K562 (cell line): ENCODE measurements around the gene TPO. TPM values are rescaled to one million over a fixed set of nuclear protein-coding genes. Genes with fewer than 3 reads are reported as not detected.

Source experiments
- ATAC-seq: fragments of 200-7000 bp; cut with Tn5 transposase; 3 replicates; pipeline ENCODE4 v1.9.1; 2020; ENCODE audit warnings: moderate library complexity
- BruUV-seq: library from RNA; stranded (reverse); fragments of 400-500 nt; replicated peaks from 2 replicates; lab custom pipeline; 2021; lab: Mats Ljungman, UMichigan
- CTCF ChIA-PET: fragments of 300-600 bp; formaldehyde crosslinking; extraction: SDS; loops from one replicate; lab custom pipeline; 2021; ENCODE audit warnings: low intra/inter-chr PET ratio; lab: Yijun Ruan, JAX
- POLR2A ChIA-PET: fragments of 300-600, 350-650 bp; sonication (Branson Sonifier 250); formaldehyde crosslinking; extraction: SDS; loops from one replicate; lab custom pipeline; 2021; ENCODE audit warnings: antibody characterized with exemption, inconsistent platforms; lab: Yijun Ruan, JAX
- DNase-seq, 4 experiments: peaks; one replicate each; pipeline versions ENCODE4 v3.0.0 to v3.0.0-alpha.2; 2011 to 2018; ENCODE audit warnings: low spot score in 3 of 4, mixed read lengths in 3 of 4; ENCODE audit errors: extremely low read depth in 1 of 4
- FAIRE-seq: peaks from 2 replicates; lab custom pipeline; 2011; peaks lifted over from hg19 to GRCh38; lab: Jason Lieb, UNC
- H2AFZ ChIP-seq: 2 replicates; pipeline ENCODE4 v1.6.0; 2011; ENCODE audit warnings: low read depth, low read length, control low read depth, inconsistent platforms
- H3K27ac ChIP-seq: fragments of 200-600 bp; 3 replicates; pipeline ENCODE4 v1.8.0; 2011; ENCODE audit warnings: low read depth, mild to moderate bottlenecking, control low read depth, inconsistent platforms, low read length, moderate library complexity, mixed read lengths; ENCODE audit errors: extremely low read depth
- H3K27me3 ChIP-seq, 2 experiments: fragments of 300-600 bp in 1 of 2; 2 replicates in 1 of 2; 3 replicates in 1 of 2; pipeline versions ENCODE4 v1.6.0 to v1.8.0; 2011; ENCODE audit warnings: inconsistent platforms in 2 of 2, low read length in 2 of 2, mild to moderate bottlenecking in 1 of 2, mixed read lengths in 1 of 2, moderate library complexity in 1 of 2; ENCODE audit not compliant: control insufficient read depth in 2 of 2, insufficient read depth in 2 of 2
- H3K36me3 ChIP-seq: fragments of 300-600 bp; 3 replicates; pipeline ENCODE4 v1.8.0; 2011; ENCODE audit warnings: mild to moderate bottlenecking, low read length, inconsistent platforms; ENCODE audit not compliant: control insufficient read depth, insufficient read depth
- H3K4me1 ChIP-seq, 2 experiments: fragments of 200-600 bp in 1 of 2; replicated peaks in 1 of 2; 2 replicates in 1 of 2; 3 replicates in 1 of 2; pipeline versions ENCODE4 v1.5.1 to v1.8.0; 2011; ENCODE audit warnings: inconsistent platforms in 2 of 2, low read length in 2 of 2, mild to moderate bottlenecking in 1 of 2, mixed read lengths in 1 of 2, moderate library complexity in 1 of 2; ENCODE audit not compliant: control insufficient read depth in 2 of 2, insufficient read depth in 2 of 2
- H3K4me2 ChIP-seq: 2 replicates; pipeline ENCODE4 v1.6.1; 2011; ENCODE audit warnings: low read length, control low read depth, inconsistent platforms, mixed read lengths; ENCODE audit not compliant: insufficient read depth
- H3K4me3 ChIP-seq: fragments of 200-600 bp; sonication (generic), shearing (Covaris generic); 2 replicates; pipeline ENCODE4 v1.5.1; 2016; ENCODE audit warnings: control low read depth, inconsistent platforms
- H3K79me2 ChIP-seq: fragments of 200-600 bp; 3 replicates; pipeline ENCODE4 v1.8.0; 2011; ENCODE audit warnings: low read length, inconsistent platforms; ENCODE audit not compliant: control insufficient read depth, insufficient read depth
- H3K9ac ChIP-seq, 2 experiments: 2 replicates each; pipeline versions ENCODE4 v1.6.0 to v1.6.1; 2011; ENCODE audit warnings: low read depth in 2 of 2, low read length in 2 of 2, control low read depth in 1 of 2, inconsistent platforms in 1 of 2, mild to moderate bottlenecking in 1 of 2, mixed read lengths in 1 of 2; ENCODE audit not compliant: insufficient read depth in 1 of 2
- H3K9me1 ChIP-seq: one replicate; pipeline ENCODE4 v1.6.0; 2011; ENCODE audit warnings: inconsistent platforms, mild to moderate bottlenecking, low read length, moderate library complexity; ENCODE audit not compliant: control insufficient read depth, insufficient read depth
- H3K9me3 ChIP-seq: replicated peaks from 2 replicates; pipeline ENCODE4 v1.5.1; 2011; ENCODE audit warnings: low read depth, low read length, inconsistent platforms; ENCODE audit not compliant: control insufficient read depth, insufficient read depth
- H4K20me1 ChIP-seq: replicated peaks from 2 replicates; pipeline ENCODE4 v1.6.1; 2011; ENCODE audit warnings: low read length, inconsistent platforms, mixed read lengths; ENCODE audit not compliant: control insufficient read depth, insufficient read depth
- ASH1L ChIP-seq: fragments of 450-650 bp; IDR thresholded peaks from 2 replicates; pipeline ENCODE4 v1.6.1; 2018; ENCODE audit warnings: borderline replicate concordance, mild to moderate bottlenecking, low read depth; ENCODE audit not compliant: partially characterized antibody
- GATAD2B ChIP-seq: fragments of 450-650 bp; IDR thresholded peaks from 2 replicates; pipeline ENCODE4 v1.6.1; 2017; ENCODE audit warnings: mild to moderate bottlenecking, borderline replicate concordance
- HDAC1 ChIP-seq, 2 experiments: fragments of 450-650 bp; IDR thresholded peaks; 2 replicates each; pipeline ENCODE4 v1.6.1; 2016 to 2017; ENCODE audit warnings: inconsistent platforms in 1 of 2, mild to moderate bottlenecking in 1 of 2, moderate library complexity in 1 of 2
- MAZ ChIP-seq, 2 experiments: fragments of 450-650 bp in 1 of 2; sonication (generic) in 1 of 2; formaldehyde crosslinking; IDR thresholded peaks in 1 of 2; conservative IDR thresholded peaks in 1 of 2; 2 replicates each; pipeline versions ENCODE4 v1.4.0 to v1.5.0; 2020; ENCODE audit warnings: mild to moderate bottlenecking in 1 of 2, missing genetic modification reagents in 1 of 2
- MTA3 ChIP-seq: fragments of 450-650 bp; formaldehyde crosslinking; IDR thresholded peaks from 2 replicates; pipeline ENCODE4 v1.6.1; 2017; ENCODE audit warnings: mild to moderate bottlenecking, borderline replicate concordance
- NBN ChIP-seq: fragments of 450-650 bp; IDR thresholded peaks from 2 replicates; pipeline ENCODE4 v1.6.1; 2016; ENCODE audit warnings: low read depth, mild to moderate bottlenecking
- NFATC3 ChIP-seq: fragments of 450-650 bp; IDR thresholded peaks from 2 replicates; pipeline ENCODE4 v1.6.1; 2017; ENCODE audit warnings: mild to moderate bottlenecking
- NFXL1 ChIP-seq: fragments of 450-650 bp; formaldehyde crosslinking; IDR thresholded peaks from 2 replicates; pipeline ENCODE4 v1.4.0; 2021; ENCODE audit warnings: mild to moderate bottlenecking
- PHTF2 ChIP-seq: fragments of 250-450 bp; sonication (Bioruptor Pico); IDR thresholded peaks from 2 replicates; pipeline ENCODE4 v1.5.0; 2021; ENCODE audit warnings: mild to moderate bottlenecking
- RBFOX2 ChIP-seq: fragments of 200-400 bp; formaldehyde crosslinking; IDR thresholded peaks from 2 replicates; pipeline ENCODE4 v1.6.1; 2017; ENCODE audit warnings: low read depth, mild to moderate bottlenecking, low read length, moderate library complexity
- RBM15 ChIP-seq: fragments of 200-400 bp; formaldehyde crosslinking; IDR thresholded peaks from 2 replicates; pipeline ENCODE4 v1.6.1; 2018; ENCODE audit warnings: mild to moderate bottlenecking, low read length, moderate library complexity; ENCODE audit not compliant: insufficient read depth
- SMAD4 ChIP-seq: fragments of 250-450 bp; sonication (Bioruptor Pico); conservative IDR thresholded peaks from 2 replicates; pipeline ENCODE4 v1.8.0; 2021; ENCODE audit warnings: inconsistent platforms, mild to moderate bottlenecking, moderate library complexity
- SMC3 ChIP-seq: conservative IDR thresholded peaks from 2 replicates; pipeline ENCODE4 v1.6.1; 2011; ENCODE audit warnings: low read depth, low read length, improper control_type of control experiment; ENCODE audit not compliant: insufficient read depth
- SOX6 ChIP-seq: fragments of 450-650 bp; IDR thresholded peaks from 2 replicates; pipeline ENCODE4 v1.6.1; 2014; ENCODE audit warnings: mild to moderate bottlenecking
- ZBED1 ChIP-seq: IDR thresholded peaks from 2 replicates; pipeline ENCODE4 v1.6.1; 2014
- ZKSCAN8 ChIP-seq: fragments of 200-800 bp; sonication (Bioruptor generic); IDR thresholded peaks from 2 replicates; pipeline ENCODE4 v1.6.1; 2016; ENCODE audit warnings: missing genetic modification characterization, missing compliant biosample characterization
- ZNF217 ChIP-seq: sonication (generic); formaldehyde crosslinking; IDR thresholded peaks from 2 replicates; pipeline ENCODE4 v1.8.0; 2022; ENCODE audit warnings: mild to moderate bottlenecking, missing genetic modification reagents
- WGBS: fragments of 100-300 bp; shearing (Covaris generic); methylation state at CpG from one replicate; pipeline ENCODE4 v1.1.6; 2016; ENCODE audit warnings: low coverage, mixed read lengths; ENCODE audit not compliant: insufficient coverage; ENCODE audit errors: missing lambda C conversion rate; 5-methylcytosine and 5-hydroxymethylcytosine counted together
- in situ Hi-C: fragments of 300-500 bp; cut with MboI; formaldehyde crosslinking; loops from 4 replicates; pipeline ENCODE4 v1.15.0; 2018; ENCODE audit warnings: inconsistent platforms, mixed read lengths
- intact Hi-C: fragments of 100-400 bp; cut with micrococcal nuclease; formaldehyde crosslinking; loops from 2 replicates; pipeline ENCODE4 v1.14.2; 2022
- polyA plus RNA-seq, 8 experiments: library from polyadenylated mRNA; depleted of rRNA in 4 of 8; stranded (reverse) in 5 of 8; unstranded in 3 of 8; fragments of >200 nt; fragmentation: Nextera tagmentation in 2 of 8; fragmentation: Illumina TruSeq in 1 of 8; extraction: Ambion mirVana in 2 of 8; extraction: Trizol in 1 of 8; gene quantifications; 2 replicates each; pipeline versions ENCODE4 v1.2.1 to v1.2.3, GENCODE V29; 2011 to 2014; ENCODE audit warnings: inconsistent platforms in 1 of 8, missing spikeins in 1 of 8
- total RNA-seq, 7 experiments: library from RNA; depleted of rRNA in 6 of 7; stranded (reverse); fragments of >200 nt in 6 of 7; fragmentation: Illumina TruSeq in 2 of 7; extraction: Trizol in 2 of 7; gene quantifications; 2 replicates each; pipeline versions ENCODE4 v1.2.1 to v1.2.3, GENCODE V29; 2011 to 2021; ENCODE audit warnings: low replicate concordance in 1 of 7
- TF ChIP-seq, protein P1 (sequence below): sonication (generic); formaldehyde crosslinking; IDR thresholded peaks from 2 replicates; pipeline ENCODE4 v1.8.1; 2023; ENCODE audit warnings: mild to moderate bottlenecking, missing genetic modification reagents, moderate library complexity

The TPO gene
- total and polyA plus RNA-seq, 9 of the 15 experiments (the other 6 are each of a cell fraction or from before 2014, with no cell fraction given) = not detected

DNA sequence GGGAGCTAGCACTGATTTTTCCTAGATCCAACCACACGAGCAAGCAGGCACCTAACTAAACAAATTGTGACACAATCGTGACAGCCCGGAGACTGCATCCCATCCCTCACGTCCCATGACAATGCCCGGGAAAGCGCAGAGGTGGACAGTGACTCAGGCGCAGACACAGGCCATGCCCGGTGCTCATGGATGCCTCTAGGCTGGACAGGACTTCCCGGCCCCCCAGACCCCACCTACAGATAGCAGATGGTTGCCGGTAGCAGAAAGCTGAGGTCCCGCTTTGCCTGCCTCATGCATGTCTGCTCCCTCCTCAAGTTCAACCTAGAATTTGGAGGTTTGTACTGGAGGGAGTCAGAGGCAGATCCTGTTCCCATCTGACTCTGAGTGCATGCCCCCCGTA lies 81.0 kb downstream of the TPO start:
- no peak for ATAC-seq
- CTCF ChIA-PET = no interaction called here

DNA sequence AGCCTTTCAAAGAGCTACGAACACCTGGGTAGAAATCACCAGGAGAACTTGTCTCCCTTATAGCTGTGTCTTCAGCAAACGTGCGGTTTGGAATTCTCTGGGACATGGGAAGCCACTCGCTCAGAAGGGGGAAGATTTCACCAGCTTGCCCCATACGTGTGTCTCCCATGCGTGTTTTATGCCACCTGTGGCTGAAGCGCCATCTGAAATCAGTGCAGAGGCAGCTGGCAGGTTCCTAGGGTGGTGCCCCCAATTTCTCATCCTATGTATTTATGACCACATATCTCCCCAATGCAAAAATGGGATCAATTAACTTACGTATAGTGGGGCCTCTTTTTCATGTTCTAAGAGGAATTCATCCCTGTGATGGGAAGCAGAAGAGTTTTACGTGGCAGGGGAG lies 81.6 kb downstream of the TPO start:
- H3K4me1 ChIP-seq = no peaks in the 10 kb centered on the region
- WGBS = 0% methylated on average over 9 of the region's 9 CpGs
- H4K20me1 ChIP-seq = no peaks in the 10 kb centered on the region; the same call in 1 of the 2 replicates
- no peak overlapping the region for H3K4me2 ChIP-seq
- ChIA-PET CTCF (no interaction called here), POLR2A (interaction anchor here (0.5 kb wide), 1 partner anchor 659 kb away, joined by 3 read pairs; no protein-coding TSS in a partner anchor)
- BruUV-seq = no TSS peak
- no peak overlapping the region for H3K9ac ChIP-seq
- in situ Hi-C loops = no loop called here
- no peaks in the 10 kb centered on the region for H3K9me1 ChIP-seq
- TF ChIP-seq NBN (no peak), MTA3 (no peak), SMAD4 (CRISPR knock-in tag) (no peak), PHTF2 (CRISPR knock-in tag) (no peak), ASH1L (no peak), HDAC1 (IDR thresholded peaks at IDR 0.05) (no peak), ZBED1 (no peak), ZNF217 (CRISPR knock-in tag) (no peak), ZKSCAN8 (no peak), RBFOX2 (no peak), NFATC3 (no peak), MAZ (CRISPR knock-in tag; conservative IDR thresholded peaks at IDR 0.05 in 1 of 2, IDR thresholded peaks at IDR 0.05 in 1 of 2) (no peak), RBM15 (no peak)
- no peaks in the 10 kb centered on the region for H3K36me3 ChIP-seq
- H3K27ac ChIP-seq = no peak overlapping the region
- no peaks in the 10 kb centered on the region for H3K9me3 ChIP-seq
- no peak overlapping the region for H2AFZ ChIP-seq
- FAIRE-seq = no peak
- H3K4me3 ChIP-seq = no peak overlapping the region
- ATAC-seq = no peak
- no peaks in the 10 kb centered on the region for H3K79me2 ChIP-seq
- intact Hi-C loops = no loop called here
- peaks cover 5 to 62% of the 10 kb centered on the region in 2 experiments; a peak in 3 of 5 replicates for H3K27me3 ChIP-seq
- no peak for DNase-seq

More for the DNA sequence above, 81.0 kb downstream of the TPO start:
- Histone ChIP-seq H3K27ac (no peak overlapping the region), H3K27me3 (peaks cover 5 to 61% of the 10 kb centered on the region in 2 experiments; a peak in 3 of 5 replicates), H3K79me2 (no peaks in the 10 kb centered on the region), H3K9me3 (no peaks in the 10 kb centered on the region), H3K4me1 (no peaks in the 10 kb centered on the region), H3K36me3 (no peaks in the 10 kb centered on the region), H3K4me2 (no peak overlapping the region), H4K20me1 (no peaks in the 10 kb centered on the region; the same call in 1 of the 2 replicates), H3K9ac (no peak overlapping the region), H3K9me1 (no peaks in the 10 kb centered on the region), H3K4me3 (no peak overlapping the region), H2AFZ (no peak overlapping the region)
- TF ChIP-seq SMC3 (no peak), NFXL1 (no peak), SOX6 (no peak), GATAD2B (no peak)
- TF ChIP-seq, protein P1, sequence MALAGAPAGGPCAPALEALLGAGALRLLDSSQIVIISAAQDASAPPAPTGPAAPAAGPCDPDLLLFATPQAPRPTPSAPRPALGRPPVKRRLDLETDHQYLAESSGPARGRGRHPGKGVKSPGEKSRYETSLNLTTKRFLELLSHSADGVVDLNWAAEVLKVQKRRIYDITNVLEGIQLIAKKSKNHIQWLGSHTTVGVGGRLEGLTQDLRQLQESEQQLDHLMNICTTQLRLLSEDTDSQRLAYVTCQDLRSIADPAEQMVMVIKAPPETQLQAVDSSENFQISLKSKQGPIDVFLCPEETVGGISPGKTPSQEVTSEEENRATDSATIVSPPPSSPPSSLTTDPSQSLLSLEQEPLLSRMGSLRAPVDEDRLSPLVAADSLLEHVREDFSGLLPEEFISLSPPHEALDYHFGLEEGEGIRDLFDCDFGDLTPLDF (CRISPR knock-in tag) = no peak
- DNase-seq (no peak), FAIRE-seq (no peak)
- intact Hi-C loops (no loop called here), in situ Hi-C loops (no loop called here)
- no TSS peak for BruUV-seq
- POLR2A ChIA-PET = interaction anchor here (0.5 kb wide), 1 partner anchor 658 kb away, joined by 3 read pairs; no protein-coding TSS in a partner anchor
- WGBS = under 1% methylated on average over 12 of the region's 12 CpGs
